ENCODE data around the gene EGF.

Gene EGF

DNA sequence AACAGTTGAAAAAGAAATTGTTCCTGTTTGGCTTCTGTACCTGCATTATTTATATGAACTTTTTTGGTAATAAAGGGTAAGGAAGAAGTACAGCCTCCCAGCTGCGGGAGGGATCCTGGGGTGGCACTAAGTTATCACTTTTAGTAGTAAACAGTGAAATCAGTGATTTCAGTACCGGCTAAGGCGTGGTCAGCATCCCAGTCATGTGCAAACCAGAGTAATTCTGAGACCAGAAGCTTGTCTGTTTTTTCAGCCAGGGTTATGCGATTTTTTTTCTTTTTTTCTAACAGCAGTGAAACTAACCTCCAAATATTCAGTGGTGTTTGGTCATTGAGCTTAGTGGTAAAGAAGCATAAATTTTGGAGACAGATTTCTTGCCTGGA, 3.3 kb downstream of the EGF start:
- Histone ChIP-seq H3K9ac (ENCODE audit: low read length) (no peak overlapping the region), H3K9me3 (ENCODE audit: low read length) (no peaks in the 10 kb centered on the region), H3K4me2 (ENCODE audit: low read length) (no peak overlapping the region), H3K36me3 (ENCODE audit: insufficient read depth, low read length) (no peaks in the 10 kb centered on the region), H3K4me3 (ENCODE audit: low read depth, low read length, poor library complexity, severe bottlenecking) (no peak overlapping the region), H3K79me2 (ENCODE audit: insufficient read depth, low read length) (no peaks in the 10 kb centered on the region), H2AFZ (ENCODE audit: low read length) (no peak overlapping the region), H3K27me3 (ENCODE audit: insufficient read depth, low read length) (no peaks in the 10 kb centered on the region), H4K20me1 (ENCODE audit: insufficient read depth, low read length) (no peaks in the 10 kb centered on the region), H3K9me2 (ENCODE audit: low read depth, low read length) (no peaks in the 10 kb centered on the region), H3K27ac (ENCODE audit: low read depth, low read length, poor library complexity, severe bottlenecking) (no peak overlapping the region), H3K4me1 (ENCODE audit: insufficient read depth, low read length, severe bottlenecking) (no peaks in the 10 kb centered on the region), H3F3A (ENCODE audit: insufficient read depth, low read length) (no peaks in the 10 kb centered on the region)
- TF ChIP-seq EZH2 (IDR thresholded peaks at IDR 0.05; ENCODE audit: borderline replicate concordance, low read length) = no peak
- TF ChIP-seq, protein P1, sequence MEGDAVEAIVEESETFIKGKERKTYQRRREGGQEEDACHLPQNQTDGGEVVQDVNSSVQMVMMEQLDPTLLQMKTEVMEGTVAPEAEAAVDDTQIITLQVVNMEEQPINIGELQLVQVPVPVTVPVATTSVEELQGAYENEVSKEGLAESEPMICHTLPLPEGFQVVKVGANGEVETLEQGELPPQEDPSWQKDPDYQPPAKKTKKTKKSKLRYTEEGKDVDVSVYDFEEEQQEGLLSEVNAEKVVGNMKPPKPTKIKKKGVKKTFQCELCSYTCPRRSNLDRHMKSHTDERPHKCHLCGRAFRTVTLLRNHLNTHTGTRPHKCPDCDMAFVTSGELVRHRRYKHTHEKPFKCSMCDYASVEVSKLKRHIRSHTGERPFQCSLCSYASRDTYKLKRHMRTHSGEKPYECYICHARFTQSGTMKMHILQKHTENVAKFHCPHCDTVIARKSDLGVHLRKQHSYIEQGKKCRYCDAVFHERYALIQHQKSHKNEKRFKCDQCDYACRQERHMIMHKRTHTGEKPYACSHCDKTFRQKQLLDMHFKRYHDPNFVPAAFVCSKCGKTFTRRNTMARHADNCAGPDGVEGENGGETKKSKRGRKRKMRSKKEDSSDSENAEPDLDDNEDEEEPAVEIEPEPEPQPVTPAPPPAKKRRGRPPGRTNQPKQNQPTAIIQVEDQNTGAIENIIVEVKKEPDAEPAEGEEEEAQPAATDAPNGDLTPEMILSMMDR (IDR thresholded peaks at IDR 0.05; ENCODE audit: low read length) = no peak

DNA sequence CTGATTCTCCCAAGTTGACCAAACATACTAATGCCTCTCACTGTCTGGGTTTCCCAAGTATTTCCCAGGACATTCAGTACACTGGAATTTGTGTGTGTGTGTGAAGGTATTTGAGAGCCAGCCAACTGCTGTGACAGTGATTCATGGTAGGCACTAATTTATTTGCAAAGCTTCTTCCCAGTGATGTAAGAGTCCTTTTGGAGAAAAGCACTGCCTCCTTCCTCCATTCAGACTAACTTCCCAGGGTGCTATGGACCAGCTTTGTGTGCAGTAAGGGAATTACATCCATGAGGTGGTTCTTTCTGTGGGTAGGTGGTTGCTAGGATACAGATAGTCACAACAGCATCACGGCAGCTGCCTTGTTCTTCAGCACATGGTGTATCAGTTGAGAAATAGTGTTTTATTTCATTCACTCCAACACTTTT, 8.7 kb downstream of the EGF start:
- H3K9me3 ChIP-seq (ENCODE audit: low read length) = no peaks in the 10 kb centered on the region
- H3K27me3 ChIP-seq (ENCODE audit: insufficient read depth, low read length) = no peaks in the 10 kb centered on the region
- no peaks in the 10 kb centered on the region for H3K36me3 ChIP-seq (ENCODE audit: insufficient read depth, low read length)
- no peaks in the 10 kb centered on the region for H4K20me1 ChIP-seq (ENCODE audit: insufficient read depth, low read length)
- H3K4me1 ChIP-seq (ENCODE audit: insufficient read depth, low read length, severe bottlenecking) = no peaks in the 10 kb centered on the region
- H3F3A ChIP-seq (ENCODE audit: insufficient read depth, low read length) = no peaks in the 10 kb centered on the region
- H3K4me2 ChIP-seq (ENCODE audit: low read length) = no peak overlapping the region
- TF ChIP-seq, protein P1 (IDR thresholded peaks at IDR 0.05; ENCODE audit: low read length) = no peak
- no peak for TF ChIP-seq EZH2 (IDR thresholded peaks at IDR 0.05; ENCODE audit: borderline replicate concordance, low read length)
- H3K27ac ChIP-seq (ENCODE audit: low read depth, low read length, poor library complexity, severe bottlenecking) = no peak overlapping the region
- no peaks in the 10 kb centered on the region for H3K79me2 ChIP-seq (ENCODE audit: insufficient read depth, low read length)
- no peak overlapping the region for H3K4me3 ChIP-seq (ENCODE audit: low read depth, low read length, poor library complexity, severe bottlenecking)
- no peak overlapping the region for H2AFZ ChIP-seq (ENCODE audit: low read length)
- H3K9ac ChIP-seq (ENCODE audit: low read length) = no peak overlapping the region
- no peaks in the 10 kb centered on the region for H3K9me2 ChIP-seq (ENCODE audit: low read depth, low read length)

- Histone ChIP-seq H3K9me2 (ENCODE audit: low read depth, low read length) (no peaks in the 10 kb centered on the region), H3K4me1 (ENCODE audit: insufficient read depth, low read length, severe bottlenecking) (no peaks in the 10 kb centered on the region), H3K4me2 (ENCODE audit: low read length) (no peak overlapping the region), H3K27me3 (ENCODE audit: insufficient read depth, low read length) (no peaks in the 10 kb centered on the region), H3K36me3 (ENCODE audit: insufficient read depth, low read length) (no peaks in the 10 kb centered on the region), H3K9ac (ENCODE audit: low read length) (no peak overlapping the region), H4K20me1 (ENCODE audit: insufficient read depth, low read length) (no peaks in the 10 kb centered on the region), H3K27ac (ENCODE audit: low read depth, low read length, poor library complexity, severe bottlenecking) (no peak overlapping the region), H3K9me3 (ENCODE audit: low read length) (no peaks in the 10 kb centered on the region), H3F3A (ENCODE audit: insufficient read depth, low read length) (no peaks in the 10 kb centered on the region), H2AFZ (ENCODE audit: low read length) (no peak overlapping the region), H3K4me3 (ENCODE audit: low read depth, low read length, poor library complexity, severe bottlenecking) (no peak overlapping the region), H3K79me2 (ENCODE audit: insufficient read depth, low read length) (no peaks in the 10 kb centered on the region)
- no peak for TF ChIP-seq EZH2 (IDR thresholded peaks at IDR 0.05; ENCODE audit: borderline replicate concordance, low read length)
- TF ChIP-seq, protein P1 (IDR thresholded peaks at IDR 0.05; ENCODE audit: low read length) = no peak
Measured at GRCh38 chr4:109925396-109925795, 12.7 kb downstream of the EGF start.

Data from OCI-LY1 (cell line).